Tibial artery (tissue), 4 donors: ENCODE measurements around the gene ACHE.
"Not testable (repeated sequence)": the region's sequence is repeated elsewhere in the genome, so short reads cannot be mapped to it uniquely, and the experiment has no call there.

Experiments used
- DNase-seq, 2 donors: peaks; one replicate each; pipeline ENCODE4 v3.0.0-alpha.2; 2019
- H3K27ac ChIP-seq, 2 donors: fragments of 200-600 bp; sonication (generic) in 1 of 2; 1 replicate in 1 of 2; 2 replicates in 1 of 2; pipeline ENCODE4 v1.5.1; 2018 to 2019; ENCODE audit warnings: mild to moderate bottlenecking in 1 of 2
- H3K27me3 ChIP-seq, 2 donors: fragments of 200-600 bp; sonication (generic) in 1 of 2; one replicate each; pipeline versions ENCODE4 v1.5.1 to v1.6.0; 2016 to 2019
- H3K36me3 ChIP-seq, 3 donors: fragments of 200-600 bp; sonication (generic) in 2 of 3; one replicate each; pipeline ENCODE4 v1.5.1; 2016 to 2019; ENCODE audit warnings: mild to moderate bottlenecking in 2 of 3
- H3K4me1 ChIP-seq, 4 donors: fragments of 200-600 bp; sonication (generic) in 2 of 4; 1 replicate in 3 of 4; 2 replicates in 1 of 4; pipeline ENCODE4 v1.5.1; 2016 to 2019
- H3K4me3 ChIP-seq, 2 donors: fragments of 200-600 bp; sonication (generic) in 1 of 2; 1 replicate in 1 of 2; 2 replicates in 1 of 2; pipeline ENCODE4 v1.5.1; 2018 to 2019; ENCODE audit warnings: mild to moderate bottlenecking in 2 of 2
- H3K9me3 ChIP-seq, 3 donors: fragments of 200-600 bp; sonication (generic) in 1 of 3; one replicate each; pipeline ENCODE4 v1.5.1; 2016 to 2019
- intact Hi-C: fragments of 100-400 bp; cut with DNase I; formaldehyde crosslinking; loops from one replicate; pipeline ENCODE4 v1.15.0; 2023; ENCODE audit warnings: low total_unique reads
- TF ChIP-seq, protein P1 (sequence below), 2 experiments: fragments of 200-600 bp in 1 of 2; fragments of 450-650 bp in 1 of 2; IDR thresholded peaks; one replicate each; pipeline ENCODE4 v1.5.1; 2017 to 2019; ENCODE audit warnings: antibody characterized with exemption in 2 of 2, mild to moderate bottlenecking in 1 of 2, moderate library complexity in 1 of 2

Gene ACHE

DNA sequence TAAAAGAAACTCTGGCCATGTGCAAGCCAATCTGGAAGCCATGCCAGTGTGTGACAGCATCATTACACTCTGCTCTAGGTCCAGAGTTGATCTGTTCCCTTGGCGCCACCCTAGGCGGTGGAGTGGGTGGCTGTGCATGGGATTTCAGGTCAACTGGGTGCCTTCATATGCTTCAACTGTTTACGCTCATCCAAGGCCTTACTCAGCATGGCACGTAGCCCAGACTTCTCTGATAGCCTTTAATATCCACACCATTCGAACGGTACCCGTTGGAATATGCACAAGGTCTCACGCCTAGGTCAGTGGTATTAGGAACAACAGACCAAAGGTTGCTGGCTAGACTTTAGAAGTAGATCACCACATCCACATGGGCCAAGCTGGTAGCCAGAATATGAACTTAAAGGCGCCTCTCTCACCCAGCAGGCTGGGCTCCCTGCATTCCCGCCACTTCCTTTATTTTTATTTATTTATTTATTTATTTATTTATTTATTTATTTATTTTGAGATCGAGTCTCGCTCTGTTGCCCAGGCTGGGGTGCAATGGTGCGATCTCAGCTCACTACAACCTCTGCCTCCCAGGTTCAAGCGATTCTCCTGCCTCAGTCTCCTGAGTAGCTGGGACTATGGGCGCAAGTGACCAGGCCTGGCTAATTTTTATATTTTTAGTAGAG, 18.7 kb upstream of the ACHE start:
- TF ChIP-seq, protein P1, sequence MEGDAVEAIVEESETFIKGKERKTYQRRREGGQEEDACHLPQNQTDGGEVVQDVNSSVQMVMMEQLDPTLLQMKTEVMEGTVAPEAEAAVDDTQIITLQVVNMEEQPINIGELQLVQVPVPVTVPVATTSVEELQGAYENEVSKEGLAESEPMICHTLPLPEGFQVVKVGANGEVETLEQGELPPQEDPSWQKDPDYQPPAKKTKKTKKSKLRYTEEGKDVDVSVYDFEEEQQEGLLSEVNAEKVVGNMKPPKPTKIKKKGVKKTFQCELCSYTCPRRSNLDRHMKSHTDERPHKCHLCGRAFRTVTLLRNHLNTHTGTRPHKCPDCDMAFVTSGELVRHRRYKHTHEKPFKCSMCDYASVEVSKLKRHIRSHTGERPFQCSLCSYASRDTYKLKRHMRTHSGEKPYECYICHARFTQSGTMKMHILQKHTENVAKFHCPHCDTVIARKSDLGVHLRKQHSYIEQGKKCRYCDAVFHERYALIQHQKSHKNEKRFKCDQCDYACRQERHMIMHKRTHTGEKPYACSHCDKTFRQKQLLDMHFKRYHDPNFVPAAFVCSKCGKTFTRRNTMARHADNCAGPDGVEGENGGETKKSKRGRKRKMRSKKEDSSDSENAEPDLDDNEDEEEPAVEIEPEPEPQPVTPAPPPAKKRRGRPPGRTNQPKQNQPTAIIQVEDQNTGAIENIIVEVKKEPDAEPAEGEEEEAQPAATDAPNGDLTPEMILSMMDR (IDR thresholded peaks at IDR 0.05): no peak
- Histone ChIP-seq H3K4me1 (no peaks in the 10 kb centered on the region), H3K27me3 (peaks cover 0 to 31% of the 10 kb centered on the region in 2 donors), H3K36me3 (no peaks in the 10 kb centered on the region), H3K9me3 (no peaks in the 10 kb centered on the region), H3K27ac (no peak overlapping the region), H3K4me3 (no peak overlapping the region)
- intact Hi-C loops: no loop called here
- DNase-seq: no peak

DNA sequence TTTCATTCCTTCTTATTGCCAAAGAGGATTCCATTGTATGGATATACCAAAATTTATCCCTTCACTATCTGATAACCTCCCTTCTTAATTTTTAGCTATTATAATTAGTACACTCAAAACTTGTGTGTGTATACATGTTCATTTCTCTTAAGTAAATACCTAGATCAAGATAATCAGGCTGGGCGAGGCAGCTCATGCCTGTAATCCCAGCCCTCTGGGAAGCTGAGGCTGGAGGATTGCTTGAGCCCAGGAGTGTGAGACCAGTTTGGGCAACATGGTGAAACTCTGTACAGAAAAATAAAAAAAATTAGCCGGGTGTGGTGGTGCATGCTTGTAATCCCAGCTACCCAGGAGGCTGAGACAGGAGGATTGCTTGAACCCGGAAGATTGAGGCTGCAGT, 15.8 kb upstream of the ACHE start:
- Histone ChIP-seq H3K27me3 (peaks cover 0 to 28% of the 10 kb centered on the region in 2 donors), H3K4me3 (no peak overlapping the region), H3K36me3 (no peaks in the 10 kb centered on the region), H3K27ac (no peak overlapping the region), H3K9me3 (no peaks in the 10 kb centered on the region), H3K4me1 (no peaks in the 10 kb centered on the region)
- intact Hi-C loops: no loop called here
- TF ChIP-seq, protein P1 (IDR thresholded peaks at IDR 0.05): no peak
- DNase-seq: no peak

- DNase-seq, H3K27ac ChIP-seq, H3K4me3 ChIP-seq, H3K9me3 ChIP-seq, intact Hi-C loops, H3K4me1 ChIP-seq, H3K36me3 ChIP-seq: not testable (repeated sequence)
- peaks cover 0 to 24% of the 10 kb centered on the region in 2 donors for H3K27me3 ChIP-seq
Observed at GRCh38 chr7:100910443-100910842, 14.8 kb upstream of the ACHE start.

DNA sequence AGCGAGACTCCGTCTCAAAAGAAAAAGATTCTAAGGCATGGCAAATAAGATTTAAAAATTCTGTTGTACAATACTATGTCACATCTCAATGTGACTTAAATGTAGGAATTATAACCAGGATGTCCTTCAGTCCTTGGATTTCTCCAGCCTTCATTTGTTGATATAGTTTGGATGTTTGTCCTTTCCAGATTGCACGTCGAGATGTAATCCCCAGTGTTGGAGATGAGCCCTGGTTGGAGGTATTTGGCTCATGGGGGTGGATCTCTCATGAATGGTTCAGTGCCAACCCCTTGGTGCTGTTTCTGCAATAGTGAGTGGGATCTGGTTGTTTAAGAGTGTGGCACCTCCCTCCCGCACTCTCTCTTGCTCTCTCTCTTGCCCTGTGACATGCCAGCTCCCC, 12.8 kb upstream of the ACHE start:
- TF ChIP-seq, protein P1 (IDR thresholded peaks at IDR 0.05): no peak

DNA sequence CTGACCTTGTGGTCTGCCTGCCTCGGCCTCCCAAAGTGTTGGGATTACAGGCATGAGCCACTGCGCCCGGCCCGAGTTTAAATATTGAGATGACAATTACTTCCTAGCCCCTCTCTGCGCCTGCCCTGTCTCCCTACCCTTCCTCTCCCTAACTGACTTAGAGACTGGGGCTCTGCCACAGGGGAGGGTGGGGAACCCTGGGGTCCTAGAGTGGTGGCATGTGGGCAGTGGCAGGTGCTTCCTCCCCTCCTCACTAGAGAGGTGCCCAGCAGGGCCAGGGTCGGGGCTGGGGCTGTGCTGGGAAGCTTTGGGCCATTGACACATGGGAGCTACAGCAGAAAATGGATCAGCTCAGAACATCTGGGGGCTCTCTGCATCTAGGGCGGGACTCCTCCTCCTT, 7.0 kb upstream of the ACHE start:
- peaks cover 0 to 54% of the 10 kb centered on the region in 2 donors for H3K27me3 ChIP-seq
- H3K4me3 ChIP-seq: no peak overlapping the region
- no peak for DNase-seq
- H3K4me1 ChIP-seq: peaks cover 0 to 1% (median 0%) of the 10 kb centered on the region in 4 donors
- H3K36me3 ChIP-seq: no peaks in the 10 kb centered on the region
- TF ChIP-seq, protein P1 (IDR thresholded peaks at IDR 0.05): no peak
- intact Hi-C loops: no loop called here
- no peak overlapping the region for H3K27ac ChIP-seq
- H3K9me3 ChIP-seq: no peaks in the 10 kb centered on the region

More for the DNA sequence above, 12.8 kb upstream of the ACHE start:
- H3K36me3 ChIP-seq: no peaks in the 10 kb centered on the region
- no peak overlapping the region for H3K27ac ChIP-seq
- DNase-seq: no peak
- H3K27me3 ChIP-seq: peaks cover 0 to 18% of the 10 kb centered on the region in 2 donors
- H3K9me3 ChIP-seq: no peaks in the 10 kb centered on the region
- intact Hi-C loops: no loop called here
- H3K4me3 ChIP-seq: no peak overlapping the region
- H3K4me1 ChIP-seq: no peaks in the 10 kb centered on the region

DNA sequence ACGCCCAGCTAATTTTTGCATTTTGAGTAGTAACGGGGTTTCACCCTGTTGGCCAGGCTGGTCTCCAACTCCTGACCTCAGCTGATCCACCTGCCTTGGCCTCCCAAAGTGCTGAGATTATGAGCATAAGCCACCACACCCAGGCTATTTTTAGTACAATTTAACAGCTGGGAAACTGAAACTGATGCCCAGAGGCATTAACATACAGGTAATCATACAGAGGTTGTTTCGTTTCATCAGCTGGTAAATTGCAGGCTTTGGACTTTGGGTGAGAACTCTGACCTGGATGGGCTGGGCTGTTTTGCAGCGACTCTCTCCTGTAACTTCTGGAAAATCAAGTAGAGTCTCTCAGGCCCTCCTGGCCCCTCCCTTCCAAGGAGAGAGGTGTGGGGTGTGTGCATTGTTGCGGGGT, 6.2 kb upstream of the ACHE start:
- Histone ChIP-seq H3K4me3 (no peak overlapping the region), H3K36me3 (no peaks in the 10 kb centered on the region), H3K27me3 (peaks cover 0 to 58% of the 10 kb centered on the region in 2 donors), H3K4me1 (peaks cover 0 to 8% (median 6%) of the 10 kb centered on the region in 4 donors), H3K9me3 (no peaks in the 10 kb centered on the region), H3K27ac (no peak overlapping the region)
- TF ChIP-seq, protein P1 (IDR thresholded peaks at IDR 0.05): no peak
- DNase-seq: no peak
- intact Hi-C loops: no loop called here
